OCI-M2 (cell line): ENCODE results near the gene TBC1D22A.

Experiments used
- DNase-seq: peaks from one replicate; lab custom pipeline; 2025; ENCODE audit not compliant: unreplicated experiment; lab: John Stamatoyannopoulos, UW

TBC1D22A gene

DNA sequence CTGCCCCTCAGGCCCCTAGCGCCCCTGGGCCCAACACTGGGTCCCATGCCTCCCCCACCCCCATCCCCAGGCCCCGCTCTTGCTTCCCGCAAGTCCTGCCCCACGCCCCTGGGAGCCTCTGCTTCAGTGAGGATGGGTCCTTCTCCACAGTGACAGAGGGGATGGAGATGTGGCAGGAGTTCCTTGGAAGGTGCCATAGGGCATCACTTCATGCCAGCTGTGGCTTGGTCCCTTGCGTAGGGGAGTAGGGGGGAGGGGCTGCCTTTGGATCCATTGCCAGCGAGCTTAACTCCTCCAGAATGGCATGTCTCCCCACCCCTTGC is 9.5 kb upstream of the TBC1D22A start:
- no peak for DNase-seq

DNA sequence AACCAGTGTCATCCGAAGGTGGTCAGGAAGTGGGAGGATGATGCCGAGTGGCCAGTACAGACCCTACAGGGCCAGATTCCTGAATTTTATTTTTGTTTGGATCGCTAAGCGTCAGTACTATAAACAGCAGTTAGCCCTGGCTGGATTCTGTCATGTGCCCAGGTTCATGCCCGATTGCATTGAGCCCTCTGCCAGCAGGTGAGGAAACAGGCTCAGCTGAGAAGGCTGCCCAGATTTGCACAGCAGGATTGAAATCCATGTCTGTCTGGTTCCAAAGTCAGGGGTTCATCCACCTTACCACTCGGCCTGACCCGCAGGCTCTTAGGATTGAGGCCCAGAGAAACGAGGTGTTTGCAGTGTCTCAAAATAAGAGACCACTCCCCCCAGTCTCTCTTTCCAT is 9.1 kb upstream of the TBC1D22A start:
- no peak for DNase-seq

DNA sequence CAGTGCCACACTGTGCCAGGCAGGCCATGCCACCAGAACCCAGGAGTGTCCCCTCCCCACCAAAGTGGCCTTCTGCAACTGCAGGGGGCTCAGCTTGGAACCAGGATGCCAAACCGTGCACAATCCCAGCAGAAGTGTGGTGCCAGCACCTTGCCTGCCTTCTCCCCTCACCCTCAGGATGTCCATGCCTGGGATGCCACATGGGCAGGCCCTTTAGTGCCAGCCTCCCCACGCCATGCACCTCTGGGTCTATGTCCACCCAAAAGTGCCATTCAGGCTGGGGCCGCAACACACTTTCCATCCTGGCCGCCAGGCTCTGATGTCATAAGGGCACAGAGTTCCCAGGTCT is 8.7 kb upstream of the TBC1D22A start:
- DNase-seq: no peak

- no peak for DNase-seq
Measured at GRCh38 chr22:46754110-46754799, 8.2 kb upstream of the TBC1D22A start.

- no peak for DNase-seq
Measured at GRCh38 chr22:46754826-46755225, 7.6 kb upstream of the TBC1D22A start.

DNA sequence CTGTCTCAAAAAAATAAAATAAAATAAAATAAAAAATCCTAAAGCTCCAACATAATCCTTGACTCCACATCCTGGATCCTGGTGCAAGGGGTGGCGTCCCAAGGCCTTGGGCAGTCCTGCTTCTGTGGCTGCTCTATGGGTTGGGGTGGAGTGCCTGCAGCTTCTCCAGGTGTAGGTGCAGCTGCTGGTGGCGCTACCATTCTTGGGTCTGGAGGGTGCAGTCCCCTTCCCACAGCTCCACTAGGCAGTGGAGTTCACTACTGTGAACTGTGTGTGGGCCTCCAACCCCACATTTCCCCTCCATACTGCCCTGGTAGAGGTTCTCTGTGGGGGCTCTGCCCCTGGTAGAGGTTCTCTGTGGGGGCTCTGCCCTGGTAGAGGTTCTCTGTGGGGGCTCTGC is 6.9 kb upstream of the TBC1D22A start:
- DNase-seq: no peak

DNA sequence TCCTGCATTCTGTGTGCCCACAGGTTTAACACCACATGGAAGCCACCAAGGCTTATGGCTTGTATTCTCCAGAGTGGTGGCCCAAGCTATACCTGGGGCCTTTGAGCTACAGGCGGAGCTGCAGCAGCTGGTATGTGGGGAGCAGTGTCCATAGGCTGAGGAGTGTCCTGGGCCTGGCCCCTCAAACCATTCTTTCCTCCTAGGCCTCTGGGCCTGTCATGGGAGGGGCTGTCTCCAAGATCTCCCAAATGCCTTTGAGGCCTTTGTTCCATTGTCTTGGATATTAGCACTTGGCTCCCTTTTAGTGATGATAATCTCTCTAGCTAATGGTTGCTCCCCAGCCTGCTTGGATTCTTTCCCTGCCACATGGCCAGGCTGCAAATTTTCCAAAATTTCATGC is 6.4 kb upstream of the TBC1D22A start:
- no peak for DNase-seq

DNA sequence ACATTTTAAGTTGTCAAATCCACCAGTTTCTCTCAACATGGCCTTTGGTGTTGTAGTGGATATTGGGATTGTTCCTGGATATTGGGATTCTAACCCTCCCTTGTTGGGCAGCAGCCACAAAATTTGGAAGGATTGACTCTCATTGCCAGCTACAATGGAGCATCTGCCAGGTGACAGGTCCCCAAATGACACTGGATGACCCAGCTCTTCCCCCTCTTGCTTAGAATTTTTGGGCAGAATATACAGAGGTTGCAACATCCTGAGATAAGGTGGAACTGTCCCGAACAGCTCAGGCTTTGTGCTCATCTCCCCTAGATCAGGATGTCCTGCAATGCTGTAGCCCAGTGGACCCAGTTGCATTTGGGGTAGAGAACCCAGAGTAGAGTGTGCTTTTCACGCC is 5.3 kb upstream of the TBC1D22A start:
- DNase-seq: no peak

- DNase-seq: no peak
Measured at GRCh38 chr22:46758121-46758520, 4.3 kb upstream of the TBC1D22A start.

DNA sequence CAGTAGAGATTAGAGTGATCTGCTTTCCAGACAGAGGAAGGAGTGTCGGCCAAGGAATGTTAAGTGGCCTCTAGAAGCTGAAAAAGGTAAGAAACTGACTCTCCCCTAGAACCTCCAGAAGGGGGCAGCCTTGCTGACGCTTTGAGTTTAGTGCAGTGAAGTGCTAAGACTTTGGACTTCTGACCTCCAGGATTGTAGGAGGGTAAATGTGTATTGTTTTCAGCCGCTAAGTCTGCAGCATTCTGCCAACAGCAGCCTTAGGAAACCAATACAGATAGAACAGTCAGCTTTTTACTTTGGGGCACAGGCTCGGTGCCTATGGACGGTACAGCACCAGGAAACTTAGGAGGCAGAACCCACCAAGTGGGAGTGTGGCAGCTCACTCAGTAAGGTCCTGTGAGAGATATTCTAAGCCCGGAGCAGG is 3.6 kb upstream of the TBC1D22A start:
- no peak for DNase-seq

DNA sequence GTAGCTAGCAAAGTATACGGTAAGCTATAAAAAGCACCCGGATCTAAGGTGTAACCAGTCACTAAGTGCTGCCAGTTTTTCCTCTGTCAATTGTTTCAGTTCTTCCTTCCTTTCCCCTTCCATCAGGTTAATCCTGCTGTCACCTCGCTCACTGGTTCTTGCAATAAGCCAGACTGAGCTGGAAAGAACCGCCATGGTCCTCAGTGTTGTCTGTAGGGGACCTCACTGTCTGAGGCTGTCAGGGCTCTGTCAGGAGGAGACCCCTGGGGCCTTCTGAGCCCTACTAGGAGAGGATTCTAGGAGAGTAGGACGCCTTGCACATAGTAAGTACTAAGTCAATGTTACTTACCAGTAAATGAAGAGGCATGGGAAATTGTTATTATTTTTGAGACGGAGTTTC is 1.4 kb upstream of the TBC1D22A start:
- DNase-seq: no peak

DNA sequence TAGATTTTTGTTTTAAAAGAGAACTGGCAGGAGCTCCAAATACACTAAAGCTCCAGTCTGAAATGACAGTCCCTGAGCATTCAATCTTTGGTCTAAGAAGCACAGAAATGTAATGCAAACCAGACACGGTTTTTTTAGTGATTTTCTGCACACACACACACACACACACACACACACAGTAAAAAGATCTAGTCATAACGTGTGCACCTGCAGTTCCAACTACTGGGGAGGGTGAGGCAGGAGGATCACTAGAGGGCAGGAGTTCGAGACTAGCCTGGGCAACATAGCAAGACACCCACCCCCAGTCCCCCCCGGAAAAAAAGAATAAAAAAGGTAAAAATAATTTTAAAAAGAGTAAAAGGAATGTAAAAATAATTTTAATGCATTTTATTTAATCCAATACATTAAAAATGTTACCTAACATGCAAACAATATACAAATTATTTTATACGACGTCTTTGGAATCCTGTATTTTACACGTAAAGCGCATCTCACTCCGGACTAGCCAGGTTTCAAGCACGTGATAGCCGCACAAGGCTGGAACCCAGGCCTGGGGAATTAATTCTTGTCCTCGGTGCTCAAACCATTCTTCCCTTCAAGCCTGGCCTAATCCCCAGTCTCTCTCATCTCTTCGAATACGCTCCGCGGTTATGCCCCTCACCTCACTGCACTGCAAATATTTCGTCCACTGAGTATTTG is 762 bp upstream of the TBC1D22A start:
- DNase-seq: no peak

DNA sequence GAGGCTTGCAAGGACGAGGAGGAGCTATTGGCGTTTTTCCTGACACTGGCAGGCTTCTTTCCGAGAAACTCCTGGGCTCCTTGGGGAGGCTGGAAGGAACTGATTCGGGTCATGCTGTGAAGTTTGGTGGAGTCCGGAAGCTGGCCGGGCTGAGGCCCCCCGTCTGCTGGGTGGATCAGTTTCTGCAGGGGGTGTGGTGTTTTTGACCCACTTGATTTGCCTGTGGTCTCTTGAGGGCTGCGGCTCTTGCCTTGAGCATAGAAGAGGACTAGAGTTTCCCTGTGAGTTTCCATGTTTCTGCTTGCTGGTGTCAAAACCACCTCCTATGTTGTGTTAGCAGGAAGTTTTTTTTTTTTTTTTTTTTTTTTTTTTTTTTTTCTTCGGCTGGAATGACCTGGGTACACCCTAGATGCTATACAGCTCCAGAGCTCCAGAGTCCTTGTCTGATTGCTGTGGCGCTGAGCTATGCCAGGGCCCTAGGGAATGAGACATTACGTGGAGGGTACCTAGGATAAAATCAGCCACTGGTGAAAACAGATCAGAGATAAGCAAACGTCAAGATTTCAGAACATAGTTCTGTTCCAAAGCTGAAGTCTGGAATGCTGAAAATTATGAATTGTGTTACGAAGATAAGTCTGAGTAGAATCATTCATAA is 728 bp downstream of the TBC1D22A start:
- DNase-seq: no peak

- no peak for DNase-seq
Measured at GRCh38 chr22:46764140-46764680, 1.8 kb downstream of the TBC1D22A start.

- no peak for DNase-seq
Measured at GRCh38 chr22:46764779-46765485, 2.5 kb downstream of the TBC1D22A start.

- DNase-seq: no peak
Measured at GRCh38 chr22:46766611-46767010, 4.2 kb downstream of the TBC1D22A start.

DNA sequence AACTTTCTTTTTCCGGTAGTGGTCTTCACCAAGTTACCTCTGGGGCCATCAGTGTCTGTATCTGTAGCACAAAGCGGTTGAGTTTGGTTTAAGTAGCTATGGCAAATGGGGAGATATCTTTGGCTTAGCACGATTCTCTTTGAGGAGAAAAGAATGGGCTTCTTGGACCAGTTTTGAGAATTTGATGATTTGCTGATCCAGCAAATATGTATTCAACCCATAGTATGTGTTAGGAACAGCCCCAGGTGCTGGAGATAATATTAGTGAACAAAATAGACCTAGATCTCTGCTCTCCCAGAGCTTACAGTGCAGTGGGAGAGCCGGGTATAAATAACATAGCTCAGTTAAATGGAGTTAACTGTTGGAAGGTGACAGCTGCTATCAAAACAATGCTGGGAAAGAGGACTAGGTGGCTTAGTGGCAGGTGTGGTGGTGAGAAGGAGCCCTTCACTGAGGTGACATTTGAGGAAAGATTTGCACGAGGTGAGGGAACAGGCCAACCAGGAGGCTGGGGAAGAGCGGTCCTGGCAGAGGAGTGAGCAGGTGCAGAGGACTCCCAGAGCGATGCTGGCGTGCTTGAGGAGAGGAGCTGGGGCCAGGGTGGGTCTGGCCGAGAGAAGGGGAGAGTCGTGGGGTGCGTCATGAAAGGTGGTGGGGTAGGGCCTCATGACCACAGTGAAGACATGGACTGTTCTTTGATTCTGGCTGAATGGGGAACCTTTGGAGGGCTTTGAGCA is 5.0 kb downstream of the TBC1D22A start:
- DNase-seq: no peak

GRCh38 chr22:46769191-46769675 is 6.8 kb downstream of the TBC1D22A start:
- no peak for DNase-seq

- DNase-seq: no peak
Measured at GRCh38 chr22:46769706-46770105, 7.3 kb downstream of the TBC1D22A start.

GRCh38 chr22:46770151-46770641 is 7.7 kb downstream of the TBC1D22A start:
- no peak for DNase-seq

DNA sequence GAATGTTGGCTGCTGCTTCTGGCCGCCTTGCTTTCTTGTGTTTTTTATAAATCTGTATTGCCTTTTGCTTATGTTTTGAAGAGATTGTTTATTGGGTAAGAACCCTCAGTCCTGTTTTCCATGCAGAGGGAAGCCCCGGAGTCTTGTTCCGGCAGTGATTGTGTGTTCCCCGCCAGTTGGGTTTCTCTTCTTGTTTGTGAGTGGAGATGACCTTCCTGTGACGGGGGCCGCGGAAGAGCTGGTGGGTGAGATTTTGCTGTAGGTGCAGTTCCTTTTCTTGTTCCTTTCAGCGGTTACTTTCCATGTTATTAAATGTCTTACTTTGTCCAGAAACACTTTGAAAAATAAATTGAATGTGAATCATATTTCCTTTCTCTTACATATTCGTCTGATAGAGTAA is 8.3 kb downstream of the TBC1D22A start:
- no peak for DNase-seq
